ENCODE measurements around the gene TBC1D2. TPM values are rescaled to one million over a fixed set of nuclear protein-coding genes. Genes with fewer than 3 reads are reported as not detected.

The TBC1D2 gene
- total and polyA plus RNA-seq, 2 of the 13 experiments (the other 11 are each of a cell fraction or from before 2014, with no cell fraction given): 2.0 to 2.8 TPM

DNA sequence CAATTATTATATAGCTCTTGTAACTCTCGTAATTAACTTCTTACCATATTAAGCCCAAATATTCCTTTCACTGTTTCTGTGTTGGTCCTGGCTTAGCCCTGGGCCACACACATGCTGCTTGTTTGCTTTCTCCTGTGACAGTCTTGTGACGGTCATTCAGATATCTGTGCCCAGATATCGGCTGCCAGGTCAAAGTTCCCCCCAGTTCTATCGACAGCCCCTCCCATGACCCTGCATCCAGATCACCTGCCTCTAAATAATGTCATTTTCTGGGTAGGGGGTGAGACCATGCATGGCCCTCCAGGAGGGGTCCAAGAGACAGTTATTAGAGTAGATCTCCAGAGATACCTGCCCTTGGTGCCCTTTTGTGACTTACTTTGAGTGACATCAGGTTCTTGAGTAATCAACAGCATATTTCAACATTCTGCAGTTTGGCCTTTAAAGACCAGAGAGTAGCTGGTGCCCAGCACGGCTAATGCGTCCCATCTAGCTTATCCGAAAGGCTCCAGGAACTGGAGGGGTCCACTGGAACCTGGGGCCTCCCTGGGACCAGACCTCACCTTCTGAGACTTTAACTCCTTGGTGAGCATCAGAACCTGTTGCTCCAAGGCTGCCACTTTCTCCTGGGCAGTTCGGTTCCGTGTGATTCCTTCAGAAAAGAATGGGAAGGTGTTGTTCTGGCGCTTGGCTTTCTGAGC lies 26.9 kb downstream of the TBC1D2 start (continued):
- TF ChIP-seq, protein P1, sequence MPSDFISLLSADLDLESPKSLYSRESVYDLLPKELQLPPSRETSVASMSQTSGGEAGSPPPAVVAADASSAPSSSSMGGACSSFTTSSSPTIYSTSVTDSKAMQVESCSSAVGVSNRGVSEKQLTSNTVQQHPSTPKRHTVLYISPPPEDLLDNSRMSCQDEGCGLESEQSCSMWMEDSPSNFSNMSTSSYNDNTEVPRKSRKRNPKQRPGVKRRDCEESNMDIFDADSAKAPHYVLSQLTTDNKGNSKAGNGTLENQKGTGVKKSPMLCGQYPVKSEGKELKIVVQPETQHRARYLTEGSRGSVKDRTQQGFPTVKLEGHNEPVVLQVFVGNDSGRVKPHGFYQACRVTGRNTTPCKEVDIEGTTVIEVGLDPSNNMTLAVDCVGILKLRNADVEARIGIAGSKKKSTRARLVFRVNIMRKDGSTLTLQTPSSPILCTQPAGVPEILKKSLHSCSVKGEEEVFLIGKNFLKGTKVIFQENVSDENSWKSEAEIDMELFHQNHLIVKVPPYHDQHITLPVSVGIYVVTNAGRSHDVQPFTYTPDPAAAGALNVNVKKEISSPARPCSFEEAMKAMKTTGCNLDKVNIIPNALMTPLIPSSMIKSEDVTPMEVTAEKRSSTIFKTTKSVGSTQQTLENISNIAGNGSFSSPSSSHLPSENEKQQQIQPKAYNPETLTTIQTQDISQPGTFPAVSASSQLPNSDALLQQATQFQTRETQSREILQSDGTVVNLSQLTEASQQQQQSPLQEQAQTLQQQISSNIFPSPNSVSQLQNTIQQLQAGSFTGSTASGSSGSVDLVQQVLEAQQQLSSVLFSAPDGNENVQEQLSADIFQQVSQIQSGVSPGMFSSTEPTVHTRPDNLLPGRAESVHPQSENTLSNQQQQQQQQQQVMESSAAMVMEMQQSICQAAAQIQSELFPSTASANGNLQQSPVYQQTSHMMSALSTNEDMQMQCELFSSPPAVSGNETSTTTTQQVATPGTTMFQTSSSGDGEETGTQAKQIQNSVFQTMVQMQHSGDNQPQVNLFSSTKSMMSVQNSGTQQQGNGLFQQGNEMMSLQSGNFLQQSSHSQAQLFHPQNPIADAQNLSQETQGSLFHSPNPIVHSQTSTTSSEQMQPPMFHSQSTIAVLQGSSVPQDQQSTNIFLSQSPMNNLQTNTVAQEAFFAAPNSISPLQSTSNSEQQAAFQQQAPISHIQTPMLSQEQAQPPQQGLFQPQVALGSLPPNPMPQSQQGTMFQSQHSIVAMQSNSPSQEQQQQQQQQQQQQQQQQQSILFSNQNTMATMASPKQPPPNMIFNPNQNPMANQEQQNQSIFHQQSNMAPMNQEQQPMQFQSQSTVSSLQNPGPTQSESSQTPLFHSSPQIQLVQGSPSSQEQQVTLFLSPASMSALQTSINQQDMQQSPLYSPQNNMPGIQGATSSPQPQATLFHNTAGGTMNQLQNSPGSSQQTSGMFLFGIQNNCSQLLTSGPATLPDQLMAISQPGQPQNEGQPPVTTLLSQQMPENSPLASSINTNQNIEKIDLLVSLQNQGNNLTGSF (CRISPR knock-in tag; IDR thresholded peaks at IDR 0.05): no peak
- TF ChIP-seq, protein P2, sequence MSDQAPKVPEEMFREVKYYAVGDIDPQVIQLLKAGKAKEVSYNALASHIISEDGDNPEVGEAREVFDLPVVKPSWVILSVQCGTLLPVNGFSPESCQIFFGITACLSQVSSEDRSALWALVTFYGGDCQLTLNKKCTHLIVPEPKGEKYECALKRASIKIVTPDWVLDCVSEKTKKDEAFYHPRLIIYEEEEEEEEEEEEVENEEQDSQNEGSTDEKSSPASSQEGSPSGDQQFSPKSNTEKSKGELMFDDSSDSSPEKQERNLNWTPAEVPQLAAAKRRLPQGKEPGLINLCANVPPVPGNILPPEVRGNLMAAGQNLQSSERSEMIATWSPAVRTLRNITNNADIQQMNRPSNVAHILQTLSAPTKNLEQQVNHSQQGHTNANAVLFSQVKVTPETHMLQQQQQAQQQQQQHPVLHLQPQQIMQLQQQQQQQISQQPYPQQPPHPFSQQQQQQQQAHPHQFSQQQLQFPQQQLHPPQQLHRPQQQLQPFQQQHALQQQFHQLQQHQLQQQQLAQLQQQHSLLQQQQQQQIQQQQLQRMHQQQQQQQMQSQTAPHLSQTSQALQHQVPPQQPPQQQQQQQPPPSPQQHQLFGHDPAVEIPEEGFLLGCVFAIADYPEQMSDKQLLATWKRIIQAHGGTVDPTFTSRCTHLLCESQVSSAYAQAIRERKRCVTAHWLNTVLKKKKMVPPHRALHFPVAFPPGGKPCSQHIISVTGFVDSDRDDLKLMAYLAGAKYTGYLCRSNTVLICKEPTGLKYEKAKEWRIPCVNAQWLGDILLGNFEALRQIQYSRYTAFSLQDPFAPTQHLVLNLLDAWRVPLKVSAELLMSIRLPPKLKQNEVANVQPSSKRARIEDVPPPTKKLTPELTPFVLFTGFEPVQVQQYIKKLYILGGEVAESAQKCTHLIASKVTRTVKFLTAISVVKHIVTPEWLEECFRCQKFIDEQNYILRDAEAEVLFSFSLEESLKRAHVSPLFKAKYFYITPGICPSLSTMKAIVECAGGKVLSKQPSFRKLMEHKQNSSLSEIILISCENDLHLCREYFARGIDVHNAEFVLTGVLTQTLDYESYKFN (CRISPR knock-in tag; conservative IDR thresholded peaks at IDR 0.05): peak; percentile 54
- TF ChIP-seq TCF7 (IDR thresholded peaks at IDR 0.05; ENCODE audit: low read depth) (0 out of 2 replicates have a peak, but pooled peaks have one; percentile 30), TGIF2 (CRISPR knock-in tag; IDR thresholded peaks at IDR 0.05) (peak; percentile 24; the same call in 1 of the 2 replicates), NFYB (CRISPR knock-in tag; IDR thresholded peaks at IDR 0.05) (no peak), SRF (IDR thresholded peaks at IDR 0.05; ENCODE audit: low read depth, low read length) (no peak), ZNF12 (CRISPR knock-in tag; IDR thresholded peaks at IDR 0.05) (no peak), ZNF256 (CRISPR knock-in tag; conservative IDR thresholded peaks at IDR 0.05) (no peak), ZFP90 (CRISPR knock-in tag; IDR thresholded peaks at IDR 0.05; ENCODE audit: borderline replicate concordance) (peak; percentile 72; the same call in 1 of the 2 replicates), MEIS2 (CRISPR knock-in tag; IDR thresholded peaks at IDR 0.05) (no peak; the same call in 1 of the 2 replicates), GATAD2A (CRISPR knock-in tag; IDR thresholded peaks at IDR 0.05) (peak; percentile 74; the same call in 1 of the 2 replicates), RFX5 (IDR thresholded peaks at IDR 0.05; ENCODE audit: low read depth, low read length) (no peak), ZBTB42 (CRISPR knock-in tag; IDR thresholded peaks at IDR 0.05) (no peak), ZFP37 (CRISPR knock-in tag; IDR thresholded peaks at IDR 0.05; ENCODE audit: borderline replicate concordance) (no peak), FOXC1 (CRISPR knock-in tag; IDR thresholded peaks at IDR 0.05; ENCODE audit: borderline replicate concordance) (no peak), ZNF549 (CRISPR knock-in tag; IDR thresholded peaks at IDR 0.05) (no peak), ZFYVE20 (CRISPR knock-in tag; IDR thresholded peaks at IDR 0.05; ENCODE audit: borderline replicate concordance, low read depth) (no peak)
- TF ChIP-seq, protein P3, sequence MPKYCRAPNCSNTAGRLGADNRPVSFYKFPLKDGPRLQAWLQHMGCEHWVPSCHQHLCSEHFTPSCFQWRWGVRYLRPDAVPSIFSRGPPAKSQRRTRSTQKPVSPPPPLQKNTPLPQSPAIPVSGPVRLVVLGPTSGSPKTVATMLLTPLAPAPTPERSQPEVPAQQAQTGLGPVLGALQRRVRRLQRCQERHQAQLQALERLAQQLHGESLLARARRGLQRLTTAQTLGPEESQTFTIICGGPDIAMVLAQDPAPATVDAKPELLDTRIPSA (CRISPR knock-in tag; IDR thresholded peaks at IDR 0.05; ENCODE audit: borderline replicate concordance): no peak
- TF ChIP-seq, protein P4, sequence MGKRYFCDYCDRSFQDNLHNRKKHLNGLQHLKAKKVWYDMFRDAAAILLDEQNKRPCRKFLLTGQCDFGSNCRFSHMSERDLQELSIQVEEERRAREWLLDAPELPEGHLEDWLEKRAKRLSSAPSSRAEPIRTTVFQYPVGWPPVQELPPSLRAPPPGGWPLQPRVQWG (CRISPR knock-in tag; IDR thresholded peaks at IDR 0.05; ENCODE audit: borderline replicate concordance, low read depth): no peak

All from HepG2 (cell line).